Measurements from ENCODE around the gene KRTAP19-4. TPM values are rescaled to one million over a fixed set of nuclear protein-coding genes. Genes with fewer than 3 reads are reported as not detected.

The KRTAP19-4 gene
- polyA plus RNA-seq, 1 donor = not detected

- no CpG with 5 or more reads among the region's 7 CpGs for WGBS (ENCODE audit: insufficient coverage, low lambda C conversion rate)
Measured at GRCh38 chr21:30480145-30480544, 16.8 kb downstream of the KRTAP19-4 start, which contains the start of gene KRTAP19-1. Gene KRTAP19-1 (minus strand): TSS chr21:30480367. CDS start chr21:30480317, 50 bp downstream.

GRCh38 chr21:30479259-30479658 lies 17.7 kb downstream of the KRTAP19-4 start:
- Histone ChIP-seq H3K27ac (ENCODE audit: low read length) (no peak overlapping the region), H3K4me3 (ENCODE audit: low read length) (no peak overlapping the region), H3K9me3 (ENCODE audit: control insufficient read depth, low read depth, low read length) (no peaks in the 10 kb centered on the region), H3K27me3 (ENCODE audit: control insufficient read depth, insufficient read depth, low read length) (no peaks in the 10 kb centered on the region), H3K36me3 (ENCODE audit: control insufficient read depth, insufficient read depth, low read length) (no peaks in the 10 kb centered on the region), H3K4me1 (ENCODE audit: control insufficient read depth, insufficient read depth, low read length) (no peaks in the 10 kb centered on the region)
- DNase-seq = no peak
- WGBS (ENCODE audit: insufficient coverage, low lambda C conversion rate) = 80% methylated on average over 2 of the region's 4 CpGs

More at GRCh38 chr21:30480145-30480544, 16.8 kb downstream of the KRTAP19-4 start, which contains the start of gene KRTAP19-1:
- Histone ChIP-seq H3K4me3 (ENCODE audit: low read length) (no peak within 1 kb of the TSS), H3K27ac (ENCODE audit: low read length) (no peak within 1 kb of the TSS), H3K4me1 (ENCODE audit: control insufficient read depth, insufficient read depth, low read length) (no peaks in the 10 kb centered on the region), H3K9me3 (ENCODE audit: control insufficient read depth, low read depth, low read length) (no peaks in the 10 kb centered on the region), H3K36me3 (ENCODE audit: control insufficient read depth, insufficient read depth, low read length) (no peaks in the 10 kb centered on the region), H3K27me3 (ENCODE audit: control insufficient read depth, insufficient read depth, low read length) (no peaks in the 10 kb centered on the region)
- DNase-seq = no peak

- Histone ChIP-seq H3K4me1 (ENCODE audit: control insufficient read depth, insufficient read depth, low read length) (no peaks in the 10 kb centered on the region), H3K27me3 (ENCODE audit: control insufficient read depth, insufficient read depth, low read length) (no peaks in the 10 kb centered on the region), H3K36me3 (ENCODE audit: control insufficient read depth, insufficient read depth, low read length) (no peaks in the 10 kb centered on the region), H3K27ac (ENCODE audit: low read length) (no peak overlapping the region), H3K4me3 (ENCODE audit: low read length) (no peak overlapping the region), H3K9me3 (ENCODE audit: control insufficient read depth, low read depth, low read length) (no peaks in the 10 kb centered on the region)
- 67% methylated on average over 2 of the region's 3 CpGs for WGBS (ENCODE audit: insufficient coverage, low lambda C conversion rate)
- no peak for DNase-seq
Measured at GRCh38 chr21:30478004-30478403, 19.0 kb downstream of the KRTAP19-4 start.

- H3K27ac ChIP-seq (ENCODE audit: low read length) = no peak overlapping the region
- no peaks in the 10 kb centered on the region for H3K4me1 ChIP-seq (ENCODE audit: control insufficient read depth, insufficient read depth, low read length)
- H3K9me3 ChIP-seq (ENCODE audit: control insufficient read depth, low read depth, low read length) = no peaks in the 10 kb centered on the region
- H3K27me3 ChIP-seq (ENCODE audit: control insufficient read depth, insufficient read depth, low read length) = no peaks in the 10 kb centered on the region
- WGBS (ENCODE audit: insufficient coverage, low lambda C conversion rate) = 100% methylated on average over 1 of the region's 6 CpGs
- no peak overlapping the region for H3K4me3 ChIP-seq (ENCODE audit: low read length)
- DNase-seq = no peak
- no peaks in the 10 kb centered on the region for H3K36me3 ChIP-seq (ENCODE audit: control insufficient read depth, insufficient read depth, low read length)
Measured at GRCh38 chr21:30468900-30469714, 27.9 kb downstream of the KRTAP19-4 start.

GRCh38 chr21:30463713-30464112 lies 33.3 kb downstream of the KRTAP19-4 start:
- Histone ChIP-seq H3K36me3 (ENCODE audit: control insufficient read depth, insufficient read depth, low read length) (no peaks in the 10 kb centered on the region), H3K9me3 (ENCODE audit: control insufficient read depth, low read depth, low read length) (peaks cover 4% of the 10 kb centered on the region), H3K4me1 (ENCODE audit: control insufficient read depth, insufficient read depth, low read length) (no peaks in the 10 kb centered on the region), H3K27me3 (ENCODE audit: control insufficient read depth, insufficient read depth, low read length) (no peaks in the 10 kb centered on the region), H3K4me3 (ENCODE audit: low read length) (no peak overlapping the region), H3K27ac (ENCODE audit: low read length) (no peak overlapping the region)
- 0% methylated on average over 1 of the region's 3 CpGs for WGBS (ENCODE audit: insufficient coverage, low lambda C conversion rate)
- DNase-seq = no peak

- Histone ChIP-seq H3K9me3 (ENCODE audit: control insufficient read depth, low read depth, low read length) (no peaks in the 10 kb centered on the region), H3K36me3 (ENCODE audit: control insufficient read depth, insufficient read depth, low read length) (no peaks in the 10 kb centered on the region), H3K4me3 (ENCODE audit: low read length) (no peak overlapping the region), H3K4me1 (ENCODE audit: control insufficient read depth, insufficient read depth, low read length) (no peaks in the 10 kb centered on the region), H3K27me3 (ENCODE audit: control insufficient read depth, insufficient read depth, low read length) (no peaks in the 10 kb centered on the region), H3K27ac (ENCODE audit: low read length) (no peak overlapping the region)
- 100% methylated on average over 1 of the region's 3 CpGs for WGBS (ENCODE audit: insufficient coverage, low lambda C conversion rate)
- DNase-seq = no peak
Measured at GRCh38 chr21:30448514-30448913, 48.5 kb downstream of the KRTAP19-4 start.

GRCh38 chr21:30447056-30447455 lies 49.9 kb downstream of the KRTAP19-4 start:
- Histone ChIP-seq H3K4me1 (ENCODE audit: control insufficient read depth, insufficient read depth, low read length) (no peaks in the 10 kb centered on the region), H3K27ac (ENCODE audit: low read length) (no peak overlapping the region), H3K4me3 (ENCODE audit: low read length) (no peak overlapping the region), H3K9me3 (ENCODE audit: control insufficient read depth, low read depth, low read length) (no peaks in the 10 kb centered on the region), H3K36me3 (ENCODE audit: control insufficient read depth, insufficient read depth, low read length) (no peaks in the 10 kb centered on the region), H3K27me3 (ENCODE audit: control insufficient read depth, insufficient read depth, low read length) (no peaks in the 10 kb centered on the region)
- DNase-seq = no peak
- WGBS (ENCODE audit: insufficient coverage, low lambda C conversion rate) = no CpG with 5 or more reads among the region's 4 CpGs

Other genes with a start within 250 kb of the KRTAP19-4 start
- not detected for gene KRTAP24-1, start 214.2 kb downstream of the KRTAP19-4 start, polyA plus RNA-seq
- gene KRTAP25-1, start 207.7 kb downstream of the KRTAP19-4 start, polyA plus RNA-seq = not detected
- not detected for gene KRTAP26-1, start 176.8 kb downstream of the KRTAP19-4 start, polyA plus RNA-seq
- not detected for gene KRTAP27-1, start 159.5 kb downstream of the KRTAP19-4 start, polyA plus RNA-seq
- not detected for gene KRTAP23-1, start 148.6 kb downstream of the KRTAP19-4 start, polyA plus RNA-seq
- gene KRTAP13-2, start 124.9 kb downstream of the KRTAP19-4 start, polyA plus RNA-seq = not detected
- not detected for gene KRTAP13-1, start 101.1 kb downstream of the KRTAP19-4 start, polyA plus RNA-seq
- not detected for gene KRTAP13-3, start 71.2 kb downstream of the KRTAP19-4 start, polyA plus RNA-seq
- not detected for gene KRTAP13-4, start 66.9 kb downstream of the KRTAP19-4 start, polyA plus RNA-seq
- gene KRTAP15-1, start 56.9 kb downstream of the KRTAP19-4 start, polyA plus RNA-seq = not detected
- not detected for gene KRTAP19-1, start 16.8 kb downstream of the KRTAP19-4 start, polyA plus RNA-seq
- gene KRTAP19-2, start 9.7 kb downstream of the KRTAP19-4 start, polyA plus RNA-seq = not detected
- not detected for gene KRTAP19-3, start 5.2 kb downstream of the KRTAP19-4 start, polyA plus RNA-seq
- not detected for gene KRTAP19-5, start 5.0 kb upstream of the KRTAP19-4 start, polyA plus RNA-seq
- gene KRTAP19-6, start 44.7 kb upstream of the KRTAP19-4 start, polyA plus RNA-seq = not detected
- gene KRTAP19-7, start 64.1 kb upstream of the KRTAP19-4 start, polyA plus RNA-seq = not detected
- gene KRTAP22-2, start 93.2 kb upstream of the KRTAP19-4 start, polyA plus RNA-seq = not detected
- gene KRTAP6-3, start 95.3 kb upstream of the KRTAP19-4 start, polyA plus RNA-seq = not detected
- gene KRTAP6-2, start 101.7 kb upstream of the KRTAP19-4 start, polyA plus RNA-seq = not detected
- gene KRTAP22-1, start 103.9 kb upstream of the KRTAP19-4 start, polyA plus RNA-seq = not detected
- gene KRTAP6-1, start 116.8 kb upstream of the KRTAP19-4 start, polyA plus RNA-seq = not detected
- gene KRTAP20-1, start 119.3 kb upstream of the KRTAP19-4 start, polyA plus RNA-seq = not detected
- not detected for gene KRTAP20-4, start 123.5 kb upstream of the KRTAP19-4 start, polyA plus RNA-seq
- not detected for gene KRTAP20-2, start 138.0 kb upstream of the KRTAP19-4 start, polyA plus RNA-seq
- not detected for gene KRTAP20-3, start 145.7 kb upstream of the KRTAP19-4 start, polyA plus RNA-seq
- gene KRTAP21-3, start 221.6 kb upstream of the KRTAP19-4 start, polyA plus RNA-seq = not detected

Data from large intestine (tissue), 3 donors.